HEK293T (cell line): ENCODE results near the gene FBXO36.

ENCODE experiments used
- BHLHE40 ChIP-seq: fragments of 450-650 bp; IDR thresholded peaks from 2 replicates; pipeline ENCODE4 v1.6.1; 2016; ENCODE audit warnings: mild to moderate bottlenecking, moderate library complexity, borderline replicate concordance
- FOXK2 ChIP-seq: fragments of 450-650 bp; IDR thresholded peaks from 2 replicates; pipeline ENCODE4 v1.6.1; 2016; ENCODE audit warnings: mild to moderate bottlenecking
- FOXM1 ChIP-seq: fragments of 450-650 bp; IDR thresholded peaks from 2 replicates; pipeline ENCODE4 v1.6.1; 2017; ENCODE audit warnings: mild to moderate bottlenecking, borderline replicate concordance
- SP1 ChIP-seq: fragments of 450-650 bp; IDR thresholded peaks from 2 replicates; pipeline ENCODE4 v1.6.1; 2017
- SUZ12 ChIP-seq: fragments of 450-650 bp; IDR thresholded peaks from 2 replicates; pipeline ENCODE4 v1.6.1; 2016; ENCODE audit warnings: mild to moderate bottlenecking
- ZNF384 ChIP-seq: fragments of 450-650 bp; IDR thresholded peaks from 2 replicates; pipeline ENCODE4 v1.6.1; 2016
- TF ChIP-seq, protein P1 (sequence below): fragments of 450-650 bp; IDR thresholded peaks from 2 replicates; pipeline ENCODE4 v1.6.1; 2016

DNA sequence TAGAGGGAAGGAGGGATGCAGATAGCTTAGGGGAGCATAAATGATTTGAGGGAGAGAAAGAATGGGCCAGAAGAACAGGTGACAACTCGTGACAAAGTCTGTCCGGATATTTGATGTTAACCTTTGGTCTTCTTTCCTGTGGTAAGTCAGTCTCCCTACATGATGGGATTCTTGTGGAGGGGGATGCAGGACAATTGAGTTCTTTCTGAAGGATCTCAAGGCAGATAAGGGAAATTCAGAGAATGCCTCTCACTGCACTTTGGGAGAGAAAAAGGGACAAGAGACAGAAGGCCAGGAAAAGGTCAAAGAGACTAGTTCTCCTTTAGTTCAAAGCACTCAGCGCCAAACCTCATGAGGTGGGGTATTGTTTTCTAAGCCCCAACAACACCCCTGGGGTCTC lies 34.2 kb downstream of the FBXO36 start:
- TF ChIP-seq SUZ12 (no peak), FOXK2 (no peak), BHLHE40 (no peak), FOXM1 (no peak), ZNF384 (no peak), SP1 (no peak)
- TF ChIP-seq, protein P1, sequence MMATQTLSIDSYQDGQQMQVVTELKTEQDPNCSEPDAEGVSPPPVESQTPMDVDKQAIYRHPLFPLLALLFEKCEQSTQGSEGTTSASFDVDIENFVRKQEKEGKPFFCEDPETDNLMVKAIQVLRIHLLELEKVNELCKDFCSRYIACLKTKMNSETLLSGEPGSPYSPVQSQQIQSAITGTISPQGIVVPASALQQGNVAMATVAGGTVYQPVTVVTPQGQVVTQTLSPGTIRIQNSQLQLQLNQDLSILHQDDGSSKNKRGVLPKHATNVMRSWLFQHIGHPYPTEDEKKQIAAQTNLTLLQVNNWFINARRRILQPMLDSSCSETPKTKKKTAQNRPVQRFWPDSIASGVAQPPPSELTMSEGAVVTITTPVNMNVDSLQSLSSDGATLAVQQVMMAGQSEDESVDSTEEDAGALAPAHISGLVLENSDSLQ = no peak
